ENCODE data around the gene IL2.

The IL2 gene

DNA sequence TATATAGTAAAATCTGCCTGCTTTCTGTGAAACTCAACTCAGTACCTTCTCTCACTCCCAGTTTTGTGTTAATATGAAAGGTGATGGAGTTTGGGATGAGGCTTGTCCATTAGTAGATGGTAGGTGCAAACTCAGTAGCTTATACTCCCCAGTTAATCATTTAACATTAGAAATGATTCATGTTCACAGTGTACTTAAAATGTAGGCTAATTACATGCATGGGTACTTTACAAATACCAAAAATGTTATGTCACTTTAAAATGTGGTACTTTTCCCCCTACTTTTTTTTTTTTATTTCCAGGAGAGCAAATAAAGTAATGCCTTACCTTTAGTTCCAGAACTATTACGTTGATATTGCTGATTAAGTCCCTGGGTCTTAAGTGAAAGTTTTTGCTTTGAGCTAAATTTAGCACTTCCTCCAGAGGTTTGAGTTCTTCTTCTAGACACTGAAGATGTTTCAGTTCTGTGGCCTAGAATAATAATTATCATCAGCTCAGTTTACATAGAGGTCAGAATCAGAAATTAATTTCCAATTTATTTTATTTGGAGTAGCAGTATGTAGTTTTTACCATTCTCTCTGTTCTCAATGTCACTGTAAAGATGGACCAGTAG, 3.0 kb downstream of the IL2 start:
- TF ChIP-seq, protein P1, sequence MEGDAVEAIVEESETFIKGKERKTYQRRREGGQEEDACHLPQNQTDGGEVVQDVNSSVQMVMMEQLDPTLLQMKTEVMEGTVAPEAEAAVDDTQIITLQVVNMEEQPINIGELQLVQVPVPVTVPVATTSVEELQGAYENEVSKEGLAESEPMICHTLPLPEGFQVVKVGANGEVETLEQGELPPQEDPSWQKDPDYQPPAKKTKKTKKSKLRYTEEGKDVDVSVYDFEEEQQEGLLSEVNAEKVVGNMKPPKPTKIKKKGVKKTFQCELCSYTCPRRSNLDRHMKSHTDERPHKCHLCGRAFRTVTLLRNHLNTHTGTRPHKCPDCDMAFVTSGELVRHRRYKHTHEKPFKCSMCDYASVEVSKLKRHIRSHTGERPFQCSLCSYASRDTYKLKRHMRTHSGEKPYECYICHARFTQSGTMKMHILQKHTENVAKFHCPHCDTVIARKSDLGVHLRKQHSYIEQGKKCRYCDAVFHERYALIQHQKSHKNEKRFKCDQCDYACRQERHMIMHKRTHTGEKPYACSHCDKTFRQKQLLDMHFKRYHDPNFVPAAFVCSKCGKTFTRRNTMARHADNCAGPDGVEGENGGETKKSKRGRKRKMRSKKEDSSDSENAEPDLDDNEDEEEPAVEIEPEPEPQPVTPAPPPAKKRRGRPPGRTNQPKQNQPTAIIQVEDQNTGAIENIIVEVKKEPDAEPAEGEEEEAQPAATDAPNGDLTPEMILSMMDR (IDR thresholded peaks at IDR 0.05; ENCODE audit: insufficient read depth, missing control alignments) = no peak
- DNase-seq (ENCODE audit: insufficient read length, low spot score) (no peak), FAIRE-seq (no peak)

DNA sequence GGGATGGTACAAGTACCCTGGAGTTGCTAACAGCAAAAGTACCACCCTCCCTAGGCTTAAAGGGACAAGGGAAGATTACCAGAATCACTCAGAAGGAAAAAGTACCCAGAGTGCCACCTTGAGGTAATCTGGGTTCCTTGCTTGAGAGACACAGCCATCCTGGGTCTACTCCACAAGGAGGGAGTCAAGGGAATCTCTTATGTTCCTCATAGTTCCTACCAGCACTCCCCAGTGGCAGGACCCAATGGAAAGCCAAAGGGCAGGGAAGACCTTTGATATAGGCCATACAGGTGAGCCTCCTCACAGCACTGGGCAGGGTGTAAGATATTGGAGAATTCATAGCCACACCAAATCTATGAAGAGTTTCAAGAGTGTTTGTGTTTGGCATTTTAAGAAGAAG, 5.7 kb downstream of the IL2 start:
- TF ChIP-seq, protein P1 (IDR thresholded peaks at IDR 0.05; ENCODE audit: insufficient read depth, missing control alignments) = peak; percentile 56
- DNase-seq (ENCODE audit: insufficient read length, low spot score) = no peak
- no peak for FAIRE-seq

DNA sequence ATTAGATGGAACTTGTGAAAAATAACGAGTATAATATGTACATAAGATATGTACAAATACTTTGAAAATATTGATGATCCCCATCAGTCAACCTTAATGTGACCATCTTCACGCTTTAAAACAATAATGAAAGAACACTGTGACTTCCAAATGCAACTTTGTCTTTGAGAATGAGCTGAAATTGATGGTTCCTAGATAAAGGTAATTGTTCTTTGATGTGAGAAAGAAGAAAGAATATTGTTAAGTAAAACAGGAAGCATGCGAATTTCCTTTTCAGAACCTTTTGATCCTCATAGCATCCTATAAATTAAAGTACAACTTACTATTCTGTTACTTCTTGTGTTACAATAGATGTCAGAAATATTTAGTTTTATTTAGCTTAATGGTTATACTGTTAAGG, 22.2 kb downstream of the IL2 start:
- DNase-seq (ENCODE audit: insufficient read length, low spot score) (no peak), FAIRE-seq (no peak)
- TF ChIP-seq, protein P1 (IDR thresholded peaks at IDR 0.05; ENCODE audit: insufficient read depth, missing control alignments) = no peak

DNA sequence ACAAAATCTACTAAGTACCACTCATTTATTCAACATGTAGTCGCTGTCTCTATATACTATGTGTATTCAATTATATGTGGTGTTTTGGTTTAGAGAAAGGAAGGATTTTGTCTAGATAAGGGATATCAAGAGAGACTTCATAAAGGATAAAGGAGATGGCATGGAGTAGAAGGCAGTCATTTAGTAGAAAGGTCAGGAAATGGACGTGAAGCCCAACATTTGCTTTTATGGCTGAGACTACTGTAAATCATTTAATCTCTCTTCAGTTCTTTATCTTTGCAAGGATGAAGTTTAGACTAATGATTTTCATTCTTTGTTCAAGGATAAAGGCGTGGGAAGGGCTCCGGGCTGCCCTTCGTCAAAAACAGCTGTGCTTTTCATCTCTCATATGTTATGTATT, 25.2 kb downstream of the IL2 start:
- DNase-seq (ENCODE audit: insufficient read length, low spot score) (no peak), FAIRE-seq (no peak)
- TF ChIP-seq, protein P1 (IDR thresholded peaks at IDR 0.05; ENCODE audit: insufficient read depth, missing control alignments) = no peak

DNA sequence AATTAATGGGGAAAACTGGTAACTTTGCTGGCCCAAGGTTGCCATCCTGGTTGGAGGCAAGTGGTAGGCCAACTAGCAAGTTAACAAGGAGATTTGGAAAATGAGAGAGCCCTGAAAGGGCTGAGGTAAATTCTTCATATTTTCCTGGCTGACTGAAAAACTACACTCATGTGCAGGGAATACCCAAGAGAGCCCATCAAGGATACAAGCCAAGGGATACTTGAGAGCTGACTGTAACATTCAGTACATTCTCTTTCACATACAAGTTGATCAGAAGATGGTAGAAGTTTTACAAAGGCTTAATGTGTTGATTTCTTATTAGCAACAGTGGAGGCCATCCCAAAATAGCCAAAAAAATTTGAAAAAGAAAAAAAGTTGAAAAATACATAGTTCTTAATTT, 33.3 kb downstream of the IL2 start:
- no peak for FAIRE-seq
- TF ChIP-seq, protein P1 (IDR thresholded peaks at IDR 0.05; ENCODE audit: insufficient read depth, missing control alignments) = no peak
- no peak for DNase-seq (ENCODE audit: insufficient read length, low spot score)

DNA sequence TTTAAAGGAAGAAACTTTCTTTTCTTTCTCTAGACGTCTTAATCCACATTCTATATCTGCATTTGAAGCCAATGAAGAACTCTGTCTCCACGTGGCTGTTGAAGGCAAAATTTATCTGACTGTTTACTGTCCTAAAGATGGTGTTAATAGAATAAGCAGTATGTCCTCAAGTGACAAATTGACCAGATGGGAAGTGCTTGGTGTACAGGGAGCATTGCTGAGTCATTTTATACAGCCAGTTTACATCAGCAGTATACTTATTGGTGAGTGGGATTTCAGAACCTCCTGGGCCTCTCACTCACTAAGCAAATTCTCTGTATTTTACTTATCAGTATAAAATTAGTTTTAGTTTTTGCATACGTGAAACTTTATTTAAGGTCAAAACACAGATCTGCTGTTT, 44.0 kb downstream of the IL2 start:
- TF ChIP-seq, protein P1 (IDR thresholded peaks at IDR 0.05; ENCODE audit: insufficient read depth, missing control alignments) = no peak
- FAIRE-seq (no peak), DNase-seq (ENCODE audit: insufficient read length, low spot score) (no peak)

DNA sequence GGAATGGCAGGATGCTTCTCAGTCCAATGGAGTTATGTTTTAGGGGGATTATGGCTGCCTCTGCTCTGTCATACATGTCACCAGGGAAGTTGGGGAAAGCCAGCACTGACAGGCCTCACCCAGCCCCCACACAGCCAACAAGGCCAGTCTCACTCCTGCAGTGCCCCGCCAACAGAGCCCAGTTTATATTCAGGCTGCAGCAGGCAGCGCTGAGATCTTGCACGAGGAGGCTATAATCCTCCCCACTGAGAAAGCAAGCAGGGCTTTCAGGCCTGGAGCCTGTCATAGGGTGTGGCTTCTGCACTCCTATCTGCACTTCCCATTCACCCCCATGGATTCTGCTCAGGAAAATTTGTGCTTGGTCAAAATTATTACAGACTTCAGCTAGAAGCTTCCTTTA, 52.7 kb downstream of the IL2 start:
- FAIRE-seq = no peak
- TF ChIP-seq, protein P1 (IDR thresholded peaks at IDR 0.05; ENCODE audit: insufficient read depth, missing control alignments) = no peak
- no peak for DNase-seq (ENCODE audit: insufficient read length, low spot score)
